ENCODE measurements around the gene OPN3.

- no peak for TF ChIP-seq CTCF (IDR thresholded peaks at IDR 0.05)
- no peak for TF ChIP-seq POLR2A (IDR thresholded peaks at IDR 0.05)
- TF ChIP-seq POLR2AphosphoS5 (IDR thresholded peaks at IDR 0.05): no peak
These were observed 5.0 kb upstream of the OPN3 start for GRCh38 chr1:241645199-241645598.

All from breast epithelium (tissue), 3 donors.